HG03460 (cell line): Measurements from ENCODE around the gene ACE.

Source experiments
- ATAC-seq: cut with Tn5 transposase; IDR thresholded peaks from one replicate; pipeline ENCODE4 v1.9.1; 2021; ENCODE audit not compliant: unreplicated experiment

Gene ACE

GRCh38 chr17:63476854-63477479 lies at the start of gene ACE:
TSS of gene ACE (plus strand) at chr17:63477061. CDS start at chr17:63477095, 34 bp downstream.
- ATAC-seq = no peak

- no peak for ATAC-seq
Observed at GRCh38 chr17:63429766-63430165, 47.1 kb upstream of the ACE start.

GRCh38 chr17:63430223-63430622 lies 46.6 kb upstream of the ACE start:
- no peak for ATAC-seq

GRCh38 chr17:63431618-63431938 lies 45.3 kb upstream of the ACE start:
- no peak for ATAC-seq

GRCh38 chr17:63431939-63432804 lies 44.7 kb upstream of the ACE start:
- ATAC-seq = no peak

- no peak for ATAC-seq
Observed at GRCh38 chr17:63433746-63434591, 42.9 kb upstream of the ACE start.

- ATAC-seq = no peak
Observed at GRCh38 chr17:63434951-63435571, 41.8 kb upstream of the ACE start.

GRCh38 chr17:63435681-63436522 lies 41.0 kb upstream of the ACE start:
- ATAC-seq = no peak

- ATAC-seq = no peak
Observed at GRCh38 chr17:63436523-63437110, 40.2 kb upstream of the ACE start.

GRCh38 chr17:63437287-63438091 lies 39.4 kb upstream of the ACE start:
- no peak for ATAC-seq

- ATAC-seq = no peak
Observed at GRCh38 chr17:63438092-63439051, 38.5 kb upstream of the ACE start.

- no peak for ATAC-seq
Observed at GRCh38 chr17:63439687-63440086, 37.2 kb upstream of the ACE start.

GRCh38 chr17:63440127-63440769 lies 36.6 kb upstream of the ACE start:
- no peak for ATAC-seq

- ATAC-seq = no peak
Observed at GRCh38 chr17:63440770-63441335, 36.0 kb upstream of the ACE start.

- no peak for ATAC-seq
Observed at GRCh38 chr17:63441654-63442053, 35.2 kb upstream of the ACE start.

- ATAC-seq = no peak
Observed at GRCh38 chr17:63442074-63442473, 34.8 kb upstream of the ACE start.

- ATAC-seq = no peak
Observed at GRCh38 chr17:63442549-63443035, 34.3 kb upstream of the ACE start.
